Suprapubic skin (tissue), 3 donors: ENCODE data around the gene KCNIP3.

Experiments
- CTCF ChIP-seq, 2 donors: fragments of 200-600 bp in 1 of 2; fragments of 450-650 bp in 1 of 2; sonication (generic) in 1 of 2; IDR thresholded peaks; one replicate each; pipeline ENCODE4 v1.5.1; 2016 to 2019; ENCODE audit warnings: antibody characterized with exemption in 2 of 2, mild to moderate bottlenecking in 1 of 2, moderate library complexity in 1 of 2
- POLR2A ChIP-seq, 2 donors: fragments of 450-650 bp; IDR thresholded peaks; one replicate each; pipeline ENCODE4 v1.6.1; 2017; ENCODE audit warnings: antibody characterized with exemption in 2 of 2, mild to moderate bottlenecking in 2 of 2, moderate library complexity in 2 of 2

DNA sequence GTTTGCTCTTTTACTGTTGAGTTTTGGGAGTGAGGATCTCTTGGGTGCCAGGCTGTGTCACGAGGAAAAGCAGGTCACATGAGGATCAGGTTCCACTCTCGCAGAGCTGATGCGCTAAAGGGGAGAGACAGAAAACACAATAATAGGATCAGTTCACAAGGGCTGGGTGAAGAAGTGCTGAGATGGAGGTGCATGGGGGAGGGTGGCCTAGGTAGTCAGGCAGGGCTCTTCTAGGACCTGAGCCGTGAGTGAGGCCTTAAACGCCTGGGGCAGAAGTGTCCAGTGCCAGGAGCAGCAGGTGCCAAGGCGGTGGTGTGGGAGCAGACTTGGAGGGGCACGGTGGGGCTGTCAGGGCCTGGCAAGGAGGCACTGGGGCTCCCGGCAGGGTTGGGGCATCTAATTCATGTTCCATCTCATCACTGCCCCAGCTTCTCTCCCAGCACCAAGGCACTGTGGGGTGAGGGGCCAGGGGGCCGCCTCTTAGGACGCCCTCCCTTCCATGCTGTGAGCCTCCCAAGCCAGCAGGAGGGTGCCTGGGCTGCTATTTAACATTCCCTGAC lies 9.3 kb downstream of the KCNIP3 start:
- TF ChIP-seq CTCF (IDR thresholded peaks at IDR 0.05) (no peak), POLR2A (IDR thresholded peaks at IDR 0.05) (no peak)
